NCI-H1417 treated with DMSO at 0.1 percent for 48 hours (cell line): ENCODE data around the gene ZNF641.

ENCODE experiments used
- DNase-seq: peaks from one replicate; lab custom pipeline; 2025; lab: John Stamatoyannopoulos, UW

Gene ZNF641

DNA sequence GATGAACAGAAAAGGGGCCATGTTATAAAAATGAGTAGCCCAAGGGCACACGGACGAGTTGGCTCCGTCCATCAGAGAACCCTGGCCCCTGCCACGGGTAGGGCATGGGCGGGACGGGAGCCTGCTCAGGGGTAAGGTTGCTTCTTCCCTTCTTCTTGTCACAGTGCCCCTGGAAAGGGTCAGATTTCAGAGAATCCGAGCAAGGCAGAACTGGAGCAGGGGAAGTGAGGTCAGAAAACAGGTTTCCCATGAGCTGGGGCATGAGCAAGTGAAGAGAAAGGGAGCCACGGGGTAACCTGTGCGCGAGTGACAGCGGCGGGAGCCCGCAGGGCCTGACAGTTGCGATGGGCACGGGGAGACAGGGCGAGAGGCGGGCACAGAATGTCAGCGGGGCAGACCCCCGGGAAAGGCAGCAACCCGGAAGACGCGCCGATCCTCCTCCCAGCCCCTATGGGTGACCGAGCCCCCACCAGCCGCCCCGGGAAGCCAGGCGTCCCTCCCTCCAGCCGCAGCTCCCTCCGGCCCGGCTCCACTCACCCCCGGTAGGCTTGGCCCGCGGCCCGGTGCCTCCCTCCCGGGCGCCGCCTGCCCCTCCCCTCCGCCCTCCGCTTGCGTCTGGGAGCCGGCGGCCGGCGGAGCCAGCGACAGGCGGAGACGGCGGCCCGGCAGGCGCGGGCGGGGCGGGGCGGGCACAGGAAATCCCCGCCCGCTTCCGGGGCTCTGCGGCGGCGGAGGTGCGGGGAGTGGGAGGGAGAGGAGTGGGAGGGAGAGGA is at the start of gene ZNF641:
Gene ZNF641, minus strand, starts transcription at position 671 of the 773 bp plus-strand sequence. CDS start 2,829 bp downstream, outside the sequence.
- DNase-seq: peak; percentile 2

DNA sequence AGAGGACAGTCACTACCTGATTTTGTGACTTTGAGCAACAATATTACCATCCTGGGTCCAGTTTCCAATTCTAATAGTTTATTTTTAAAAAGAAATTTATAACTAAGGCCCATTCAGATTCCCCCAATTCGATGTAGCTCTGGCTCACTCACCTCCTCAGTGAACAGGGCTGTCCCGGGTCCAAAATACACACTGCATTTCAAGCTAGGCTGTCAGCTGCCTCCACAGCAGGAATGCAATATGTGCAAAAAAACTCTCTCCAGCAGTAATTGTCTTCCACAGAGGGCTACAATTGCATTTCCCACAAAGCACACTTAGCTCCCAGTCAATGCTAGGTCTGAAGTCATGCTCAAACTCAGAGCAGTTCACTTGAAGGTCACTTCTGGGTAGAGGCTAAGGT is 39.3 kb upstream of the ZNF641 start:
- no peak for DNase-seq

DNA sequence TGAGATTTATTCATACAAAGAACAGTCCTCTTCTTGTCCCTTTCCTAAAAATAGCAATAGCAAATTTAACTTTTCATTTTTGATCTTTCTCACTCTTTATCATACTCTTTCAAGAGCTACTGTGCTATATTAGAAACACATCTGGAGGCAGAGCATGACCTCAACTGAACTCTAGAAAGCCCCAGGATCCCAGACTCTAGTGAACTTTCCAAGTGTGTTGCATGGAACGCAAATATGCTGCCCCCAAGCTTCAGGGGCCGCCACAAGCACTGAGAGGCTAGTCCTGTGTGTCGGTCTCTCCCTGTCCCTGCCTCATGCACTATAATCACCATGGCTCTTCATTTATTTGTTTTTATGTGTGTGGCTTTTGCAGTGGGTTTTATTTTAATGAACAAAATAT is 38.7 kb upstream of the ZNF641 start:
- no peak for DNase-seq

DNA sequence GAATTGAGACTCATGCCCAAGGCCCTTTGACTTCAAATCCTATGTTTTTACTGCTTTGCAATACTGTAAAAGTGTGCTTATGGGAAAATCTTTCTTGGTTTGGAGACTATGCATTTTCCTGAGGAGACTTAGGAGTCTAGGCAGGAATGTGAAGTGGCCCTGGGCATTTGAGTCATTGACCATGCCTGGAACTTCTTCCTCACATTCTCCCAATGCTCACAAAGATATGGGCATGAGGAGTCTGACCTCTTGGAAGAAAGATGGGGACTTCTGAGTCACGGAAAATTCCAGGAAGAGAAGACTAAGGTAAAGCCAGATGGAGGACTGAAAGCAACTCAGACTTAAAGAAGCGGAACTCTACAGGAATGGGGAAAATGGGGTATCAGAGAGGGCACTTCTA is 38.2 kb upstream of the ZNF641 start:
- no peak for DNase-seq

DNA sequence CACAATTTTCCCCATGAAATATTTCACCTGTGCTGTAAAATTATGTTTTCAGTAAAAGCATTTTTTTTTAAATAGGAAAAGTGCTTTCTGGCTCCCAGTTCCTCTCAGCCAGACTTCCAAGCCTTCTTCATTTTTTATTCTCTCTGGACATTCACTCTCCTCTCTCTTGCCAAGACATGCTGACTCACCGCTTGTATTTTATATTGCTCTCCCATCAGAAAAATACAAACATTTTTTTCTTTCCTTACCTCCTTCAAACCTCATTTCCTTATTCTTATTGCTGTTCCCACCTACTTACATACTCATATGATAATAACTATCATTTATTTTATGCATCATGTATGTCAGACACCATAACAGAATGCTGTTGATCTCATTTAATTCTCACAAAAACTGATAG is 37.7 kb upstream of the ZNF641 start:
- DNase-seq: no peak

DNA sequence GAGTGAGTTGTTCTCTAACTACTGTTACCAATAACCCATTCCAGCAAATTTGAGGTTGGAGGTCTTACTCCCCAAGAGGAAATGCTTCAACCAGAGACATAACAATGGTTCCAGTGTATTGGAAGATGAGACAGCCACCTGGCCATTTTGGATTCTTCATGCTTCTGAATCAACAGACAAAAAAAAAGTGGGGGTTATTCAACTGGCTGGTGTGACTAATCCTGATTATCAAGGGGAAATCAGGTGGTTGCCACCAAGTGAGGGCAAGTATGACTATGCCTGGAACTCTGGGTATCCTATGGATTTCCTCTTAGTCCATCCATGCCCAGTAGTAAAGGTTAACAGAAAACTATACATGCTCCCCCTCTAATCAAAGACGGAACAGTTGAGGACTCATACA is 29.9 kb upstream of the ZNF641 start:
- no peak for DNase-seq

DNA sequence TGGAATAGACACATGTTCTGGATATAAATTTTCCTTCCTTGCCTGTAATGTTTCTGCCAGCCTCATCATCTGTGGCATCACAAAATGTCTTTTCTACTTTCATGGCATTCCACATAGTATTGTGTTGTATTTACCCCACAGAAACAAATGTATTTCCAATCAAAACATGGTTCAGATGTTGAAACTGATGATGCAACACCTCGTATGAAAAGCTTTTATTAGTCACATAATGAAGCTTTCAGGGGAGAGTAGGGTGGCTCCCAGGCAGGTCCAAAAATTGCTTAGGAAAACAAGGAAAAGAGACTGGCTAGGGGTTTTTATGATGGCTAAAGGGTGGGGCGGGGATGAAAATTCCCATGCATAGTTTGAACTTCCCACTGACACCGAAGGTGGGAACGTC is 29.1 kb upstream of the ZNF641 start:
- no peak for DNase-seq

DNA sequence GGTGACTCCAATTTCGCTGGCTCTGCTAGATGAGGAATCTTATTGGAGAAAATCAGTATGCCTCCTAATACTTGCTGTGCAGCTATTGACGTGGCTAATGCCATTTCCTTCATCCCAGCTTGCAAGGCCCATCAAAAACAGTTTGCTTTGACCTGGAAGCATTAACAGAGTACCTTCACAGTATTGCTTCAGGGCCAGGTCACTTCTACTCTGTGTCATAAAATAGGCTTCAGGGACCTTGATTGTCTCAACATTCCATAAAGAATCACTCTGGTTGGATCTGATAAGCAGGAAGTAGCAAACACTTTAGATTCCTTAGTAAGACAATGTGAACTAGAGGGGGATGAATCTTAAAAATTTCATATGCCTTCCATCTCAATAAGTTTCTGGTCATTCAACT is 26.9 kb upstream of the ZNF641 start:
- DNase-seq: no peak

DNA sequence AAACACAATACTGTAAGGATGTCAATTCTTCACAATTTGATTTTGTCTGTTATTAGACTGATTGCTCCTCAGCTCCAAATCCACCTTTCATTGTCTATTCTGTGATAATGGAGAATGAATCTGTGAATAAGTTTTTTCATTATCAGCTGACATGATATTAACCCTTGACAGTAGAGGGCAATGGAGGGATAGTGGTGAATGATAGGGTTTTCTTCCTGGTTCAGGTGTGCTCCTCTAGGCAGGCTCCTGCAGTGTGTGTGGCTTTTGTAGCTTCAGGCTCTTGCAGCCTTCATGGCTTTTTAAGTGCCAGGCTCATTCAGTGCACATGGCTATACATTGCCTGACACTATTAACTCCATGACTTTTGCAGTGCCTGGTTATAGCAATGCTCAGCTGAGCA is 23.4 kb upstream of the ZNF641 start:
- no peak for DNase-seq

DNA sequence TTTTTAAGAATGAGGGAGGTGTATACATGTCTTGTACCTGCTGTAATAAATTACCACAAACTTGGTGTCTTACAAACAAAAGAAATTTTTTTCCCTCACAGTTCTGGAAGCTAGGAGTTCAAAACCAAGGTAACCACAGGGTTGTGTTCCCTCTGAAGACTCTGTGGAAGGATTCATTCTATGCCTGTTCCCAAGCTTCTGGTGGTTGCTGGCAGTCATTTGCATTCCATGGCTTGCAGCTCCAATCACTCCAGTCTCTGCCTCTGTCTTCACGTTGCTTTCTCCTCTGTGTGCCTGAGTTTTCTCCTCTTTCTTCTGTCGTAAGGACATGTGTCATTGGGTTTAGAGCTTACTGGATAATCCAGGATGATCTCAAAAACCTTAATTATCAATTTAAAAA is 15.4 kb upstream of the ZNF641 start:
- no peak for DNase-seq

DNA sequence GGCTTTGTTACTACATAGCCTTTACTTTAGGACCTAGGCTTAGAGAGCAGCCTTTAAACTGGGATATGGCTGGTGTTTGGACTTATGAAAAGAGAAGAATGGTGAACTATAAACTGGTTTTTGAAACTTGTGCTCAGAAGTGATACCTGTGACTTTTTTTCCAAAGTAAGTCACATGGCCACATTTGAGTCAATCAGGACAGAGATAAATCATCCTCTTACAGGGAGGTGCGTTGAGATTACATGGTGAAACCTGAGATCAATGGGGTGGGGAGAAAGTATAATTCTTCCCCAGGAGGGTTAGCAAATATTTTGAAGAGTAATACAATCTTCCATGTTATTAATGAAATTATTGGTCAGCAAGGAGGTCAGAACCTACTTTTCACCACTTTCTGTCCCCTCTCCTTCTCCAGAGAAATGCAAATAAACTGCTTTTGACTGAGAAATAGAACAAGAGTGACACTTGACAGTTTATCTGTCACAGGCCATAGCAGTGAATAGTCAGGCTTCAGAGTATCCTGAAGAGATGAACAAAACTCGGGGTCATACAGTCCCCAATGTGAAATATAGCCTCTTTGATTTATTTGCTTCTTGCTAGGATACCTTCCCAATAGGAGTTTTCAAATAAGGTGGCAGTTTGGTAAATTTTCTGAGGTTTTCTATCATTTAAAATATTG is 11.1 kb upstream of the ZNF641 start:
- DNase-seq: no peak

DNA sequence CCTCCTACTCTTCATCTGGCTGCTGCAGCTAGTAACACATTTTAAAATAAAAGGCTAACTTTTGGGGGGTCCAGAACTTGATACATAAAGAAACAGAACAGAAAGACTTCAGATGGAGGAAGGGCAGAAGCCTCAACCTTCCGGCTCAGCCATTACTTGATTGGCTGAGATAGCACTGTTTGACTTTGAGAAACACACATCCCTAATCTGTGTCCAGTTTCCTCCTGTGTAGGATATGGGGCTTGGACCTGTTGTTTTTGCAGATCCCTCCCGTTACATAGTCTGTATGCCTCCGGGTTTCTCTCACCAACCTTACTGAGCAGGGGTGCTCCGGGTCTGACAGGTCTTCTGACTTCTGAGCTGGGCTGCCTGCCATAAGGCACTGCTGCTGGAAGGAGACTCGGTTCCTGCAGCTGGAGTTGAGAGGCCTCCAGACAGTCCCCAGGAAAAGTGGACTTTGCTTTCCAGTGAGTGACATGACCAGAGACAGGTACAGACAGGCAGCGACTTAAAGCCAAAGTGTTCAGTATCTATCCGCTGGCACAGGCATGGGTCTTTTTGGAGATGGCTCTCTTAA is 8.3 kb upstream of the ZNF641 start:
- no peak for DNase-seq

DNA sequence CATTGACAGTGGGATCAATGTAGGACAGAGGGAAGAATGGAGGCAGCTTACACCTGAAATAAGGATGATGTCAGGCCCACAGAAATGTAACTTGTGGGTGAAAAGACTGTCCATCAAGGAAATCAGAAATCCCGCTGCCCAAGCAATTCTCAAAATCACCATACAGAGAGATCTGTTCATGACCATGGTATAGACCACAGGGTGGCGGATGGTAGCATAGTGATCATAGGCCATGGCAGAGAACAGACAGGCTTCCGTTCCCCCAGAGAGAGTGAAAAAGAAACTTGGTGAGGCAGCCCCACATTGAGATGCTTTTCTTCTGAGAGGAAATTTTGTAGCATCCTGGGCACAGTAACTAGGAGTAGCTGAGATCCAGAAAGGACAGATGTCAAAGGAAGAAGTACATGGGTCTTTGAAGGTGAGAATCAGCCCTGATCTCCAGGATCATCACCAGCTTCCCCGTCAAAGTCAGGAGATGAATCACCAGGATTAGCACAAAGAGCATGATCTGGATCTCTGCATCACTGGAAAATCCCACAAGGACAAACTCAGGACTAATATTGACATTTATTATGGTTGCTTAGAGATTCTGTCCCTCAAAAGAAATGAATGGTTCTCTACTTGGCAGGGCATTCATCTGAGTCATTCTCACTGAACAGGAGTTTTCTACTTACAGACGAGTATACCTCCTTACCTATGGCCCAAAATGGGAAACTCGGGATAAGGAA is 5.5 kb upstream of the ZNF641 start:
- DNase-seq: no peak

DNA sequence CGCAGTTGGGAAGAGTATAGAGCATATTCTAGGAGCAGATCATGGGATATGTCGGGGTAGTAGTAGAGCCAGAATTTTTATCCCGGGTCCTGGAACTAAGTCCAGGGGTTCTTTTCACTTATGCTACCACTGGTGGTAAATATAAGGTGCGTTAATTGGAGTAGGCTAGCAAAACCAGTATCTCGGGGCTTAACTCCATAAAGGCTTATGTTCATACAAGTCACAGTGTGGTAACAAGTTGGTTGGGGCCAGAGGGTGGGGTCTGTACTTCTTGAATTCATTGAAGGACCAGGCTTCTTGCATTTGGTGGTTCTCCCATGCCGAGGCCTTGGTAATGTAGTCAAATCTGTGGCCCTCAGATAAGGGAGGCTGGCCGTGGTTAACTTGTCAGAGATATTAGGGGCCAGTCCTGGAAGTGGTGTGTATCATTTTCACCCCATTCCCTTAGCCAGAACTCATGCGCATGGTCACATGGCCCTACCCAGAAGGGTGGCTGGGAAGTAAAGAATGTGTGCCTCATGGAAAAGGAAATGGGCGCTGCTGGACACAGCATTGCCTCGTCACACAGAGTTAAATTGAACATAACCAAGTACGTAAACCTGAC is 1.5 kb upstream of the ZNF641 start:
- no peak for DNase-seq

DNA sequence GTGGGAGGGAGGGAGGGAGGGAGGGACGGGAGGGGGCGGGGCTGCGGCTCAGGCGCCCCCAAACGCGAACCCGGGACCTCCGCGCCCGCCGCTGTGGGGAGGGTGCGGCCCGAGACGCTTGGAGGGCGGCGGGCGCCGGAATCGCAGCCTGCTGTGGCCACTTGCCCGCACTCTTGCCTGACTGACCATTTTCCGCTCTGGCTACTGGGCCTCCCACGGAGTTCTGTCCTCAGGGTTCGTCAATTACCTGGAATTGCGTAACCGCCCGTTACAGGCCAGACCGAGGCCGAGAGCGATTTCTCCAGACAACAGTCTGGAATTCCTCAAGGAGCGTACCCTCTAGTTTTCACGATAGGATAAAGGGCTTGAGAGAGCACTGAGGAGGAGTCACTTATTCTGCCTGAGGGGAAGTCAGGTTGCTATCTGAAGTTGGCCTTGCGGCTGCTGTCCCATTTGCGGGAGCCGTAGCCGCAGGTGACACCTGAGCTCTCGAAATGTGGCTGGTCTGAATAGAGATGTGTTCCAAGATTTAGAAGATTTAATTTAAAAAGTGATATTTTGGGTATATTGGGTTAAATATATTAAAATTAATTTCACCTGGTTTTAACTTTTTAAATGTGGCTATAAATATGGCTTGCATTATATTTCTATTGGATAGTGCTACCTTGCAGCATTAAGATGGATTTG is 446 bp upstream of the ZNF641 start:
- DNase-seq: peak; percentile 4

DNA sequence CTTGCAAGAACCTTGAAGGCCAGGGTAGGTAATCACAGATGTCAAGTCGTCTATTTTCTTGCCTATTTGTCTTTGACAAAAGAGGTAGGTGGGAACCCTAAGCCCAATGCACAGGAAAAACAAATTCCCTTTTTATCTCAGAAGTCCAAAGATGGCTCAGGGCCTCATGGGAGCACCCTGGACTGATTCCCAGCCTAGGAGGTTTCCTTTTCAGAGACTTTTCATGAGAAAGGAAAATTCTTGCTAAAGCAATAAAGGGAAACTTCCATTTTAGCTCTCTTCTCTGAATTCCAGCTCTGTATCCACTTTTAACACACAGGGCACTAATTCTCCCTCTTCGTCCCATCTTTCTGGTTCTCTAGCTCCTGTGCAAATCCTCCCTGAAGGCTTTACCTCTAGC is 1.2 kb downstream of the ZNF641 start:
- no peak for DNase-seq

DNA sequence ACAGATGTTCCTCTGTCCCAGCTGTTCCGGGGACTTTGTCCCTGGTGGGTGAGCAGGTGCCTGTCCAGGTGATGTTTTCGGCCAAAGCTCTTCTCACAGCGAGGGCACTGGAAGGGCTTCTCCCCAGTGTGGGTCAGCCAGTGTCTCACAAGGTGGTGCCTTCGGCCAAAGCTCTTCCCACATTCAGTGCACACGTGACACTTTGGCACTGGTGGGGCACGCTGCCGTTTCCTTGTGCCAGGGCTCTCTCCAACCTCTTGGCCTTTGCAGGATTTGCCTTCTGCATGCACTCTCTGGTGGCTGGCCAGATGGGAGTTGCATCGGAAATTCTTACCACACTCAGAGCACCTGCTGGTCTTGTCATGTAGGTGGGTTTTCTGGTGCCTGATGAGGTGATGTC is 7.7 kb downstream of the ZNF641 start:
- no peak for DNase-seq

DNA sequence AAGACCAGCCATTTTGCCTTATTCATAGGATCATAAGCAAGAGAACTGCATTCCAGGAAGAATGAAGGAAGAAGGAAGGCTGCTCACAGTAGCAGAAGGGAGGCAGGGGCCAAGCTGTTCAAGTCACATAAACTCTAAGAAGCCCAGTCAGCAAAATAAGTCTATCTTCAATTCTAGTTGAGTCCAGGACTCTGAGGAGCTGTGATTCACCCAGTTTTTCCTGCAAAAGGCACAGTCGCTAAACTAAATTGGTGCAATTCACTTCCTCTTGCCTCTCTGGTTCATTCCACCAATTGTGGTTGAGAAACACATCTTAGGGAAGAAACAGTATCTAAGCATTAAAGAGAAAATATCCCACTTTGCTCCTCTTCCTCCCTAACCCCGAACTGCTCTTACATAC is 9.8 kb downstream of the ZNF641 start:
- no peak for DNase-seq

DNA sequence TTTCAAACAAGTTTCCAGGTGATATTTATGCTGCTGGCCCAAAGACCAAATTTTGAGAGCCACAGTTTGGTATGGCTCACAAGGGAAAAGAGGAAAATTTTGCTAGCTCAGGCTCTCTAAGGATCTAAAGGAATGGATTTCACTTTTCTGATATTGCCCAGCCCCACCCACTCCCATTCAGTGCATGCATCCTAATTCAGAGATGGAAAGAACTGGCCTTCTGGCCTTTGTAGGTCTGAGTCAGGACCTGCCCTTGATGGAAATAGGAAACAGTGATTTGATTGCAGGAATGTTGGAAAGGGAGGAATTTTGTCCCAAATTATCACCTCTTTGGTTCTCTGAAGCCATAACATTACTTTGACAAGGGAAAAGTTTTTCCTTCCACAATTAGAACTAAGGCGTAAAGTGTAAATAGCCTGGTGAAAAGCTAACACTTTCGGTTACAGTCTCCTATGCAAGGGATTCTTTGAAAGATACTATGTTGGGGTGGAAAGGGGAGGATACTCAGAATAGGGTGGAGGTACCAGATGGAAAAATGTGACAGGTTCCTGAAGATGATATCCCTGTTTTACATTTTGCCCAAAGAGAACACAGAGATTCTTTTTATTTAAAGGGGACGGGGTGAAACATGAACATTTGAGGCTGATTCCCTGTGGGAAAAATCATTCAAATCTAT is 11.1 kb downstream of the ZNF641 start:
- DNase-seq: no peak

DNA sequence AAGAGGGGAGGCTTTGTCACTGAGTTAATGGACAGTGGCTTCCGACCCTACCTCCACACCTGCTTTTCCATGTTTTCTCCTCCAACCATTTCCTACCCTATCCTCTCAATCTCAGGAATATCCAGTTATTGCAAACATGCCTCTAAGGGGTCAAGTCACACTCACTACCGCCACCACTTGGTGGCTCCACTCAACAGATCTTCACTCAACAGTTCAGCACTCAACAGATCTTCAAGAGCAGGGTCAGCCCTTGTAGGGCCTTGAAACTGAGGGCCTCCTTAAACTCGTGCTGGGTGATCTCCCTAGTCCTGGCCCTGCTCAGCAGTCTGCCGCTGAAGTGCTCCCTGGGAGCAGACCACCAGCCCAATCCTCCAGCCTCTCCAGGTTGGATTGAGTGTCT is 14.2 kb downstream of the ZNF641 start:
- no peak for DNase-seq

DNA sequence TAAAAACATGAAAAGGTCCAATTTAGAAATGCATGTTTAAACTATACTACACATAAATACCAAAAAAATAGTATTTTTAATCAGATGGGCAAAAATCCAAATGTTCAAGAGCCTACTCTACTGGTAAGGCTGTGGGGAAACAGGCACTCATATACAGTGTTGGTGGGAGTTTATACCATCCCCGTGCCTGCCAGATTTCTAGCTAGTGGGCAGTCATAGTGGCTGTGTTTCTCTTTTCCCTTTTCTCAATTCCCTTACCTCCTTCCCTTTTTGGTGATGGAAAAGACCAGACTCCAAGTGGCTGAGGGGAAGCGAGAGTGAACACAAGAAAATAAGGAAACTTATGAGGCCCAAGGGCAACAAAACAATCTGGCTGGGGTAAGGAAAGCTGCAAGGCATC is 14.7 kb downstream of the ZNF641 start:
- no peak for DNase-seq
